H1 (cell line): ENCODE data around the gene DAZAP1. TPM values are rescaled to one million over a fixed set of nuclear protein-coding genes. Genes with fewer than 3 reads are reported as not detected.

Experiments used
- CTCF ChIA-PET: fragments of 300-600 bp; sonication (Branson Sonifier 250); formaldehyde crosslinking; loops from one replicate; lab custom pipeline; 2021; ENCODE audit not compliant: partially characterized antibody; lab: Charles Lee
- POLR2A ChIA-PET: fragments of 300-600 bp; sonication (Branson Sonifier 250); formaldehyde crosslinking; loops from one replicate; lab custom pipeline; 2021; ENCODE audit warnings: inconsistent platforms; ENCODE audit not compliant: partially characterized antibody; lab: Charles Lee
- DNase-seq, 2 experiments: peaks; one replicate each; pipeline versions ENCODE4 v3.0.0 to v3.0.0-alpha.2; 2010 to 2022; ENCODE audit warnings: low spot score in 2 of 2, low read depth in 1 of 2, mixed read lengths in 1 of 2
- FAIRE-seq: peaks from 2 replicates; lab custom pipeline; 2011; peaks lifted over from hg19 to GRCh38; lab: Jason Lieb, UNC
- H2AFZ ChIP-seq: 2 replicates; pipeline ENCODE4 v1.8.1; 2012; ENCODE audit warnings: low read length, inconsistent platforms
- H2AK5ac ChIP-seq: 2 replicates; pipeline ENCODE4 v1.6.1; 2013; ENCODE audit warnings: low read depth, low read length
- H2BK120ac ChIP-seq: replicated peaks from 2 replicates; pipeline ENCODE3; 2013; ENCODE audit warnings: low read depth, low read length, inconsistent platforms
- H2BK12ac ChIP-seq: 2 replicates; pipeline ENCODE4 v1.6.1; 2013; ENCODE audit warnings: low read depth, low read length
- H2BK15ac ChIP-seq: 2 replicates; pipeline ENCODE4 v1.6.1; 2013; ENCODE audit warnings: low read length
- H2BK20ac ChIP-seq: 2 replicates; pipeline ENCODE4 v1.6.1; 2013; ENCODE audit warnings: low read length
- H2BK5ac ChIP-seq: 2 replicates; pipeline ENCODE4 v1.6.1; 2013; ENCODE audit warnings: low read depth, low read length
- H3K14ac ChIP-seq: 2 replicates; pipeline ENCODE4 v1.6.1; 2013; ENCODE audit warnings: inconsistent platforms; ENCODE audit not compliant: insufficient read length
- H3K18ac ChIP-seq: 2 replicates; pipeline ENCODE4 v1.6.1; 2013; ENCODE audit warnings: low read length; ENCODE audit errors: extremely low read depth
- H3K23ac ChIP-seq: 2 replicates; pipeline ENCODE4 v1.6.1; 2013; ENCODE audit warnings: inconsistent platforms; ENCODE audit not compliant: insufficient read length
- H3K23me2 ChIP-seq: 2 replicates; pipeline ENCODE4 v1.6.1; 2013; ENCODE audit warnings: low read depth, low read length
- H3K27ac ChIP-seq: 2 replicates; pipeline ENCODE4 v1.6.1; 2011; ENCODE audit warnings: low read depth, low read length, inconsistent platforms
- H3K27me3 ChIP-seq, 4 experiments: replicated peaks in 1 of 4; 1 replicate in 1 of 4; 2 replicates in 3 of 4; pipeline versions ENCODE4 v1.6.1 to v1.8.1; 2011 to 2013; ENCODE audit warnings: low read length in 3 of 4, mild to moderate bottlenecking in 3 of 4, inconsistent platforms in 2 of 4, mixed read lengths in 2 of 4, moderate library complexity in 1 of 4; ENCODE audit not compliant: control insufficient read depth in 3 of 4, insufficient read depth in 3 of 4; ENCODE audit errors: extremely low read depth in 1 of 4
- H3K36me3 ChIP-seq, 4 experiments: 2 replicates each; pipeline versions ENCODE4 v1.6.1 to v1.8.1; 2011 to 2013; ENCODE audit warnings: mild to moderate bottlenecking in 4 of 4, low read length in 3 of 4, moderate library complexity in 2 of 4, control low read depth in 1 of 4, inconsistent platforms in 1 of 4; ENCODE audit not compliant: insufficient read depth in 4 of 4, control insufficient read depth in 2 of 4
- H3K4ac ChIP-seq: replicated peaks from 2 replicates; pipeline ENCODE3; 2013; ENCODE audit warnings: low read length, low read depth, mixed read lengths, inconsistent platforms; ENCODE audit not compliant: insufficient read length
- H3K4me1 ChIP-seq, 4 experiments: replicated peaks in 1 of 4; 1 replicate in 1 of 4; 2 replicates in 3 of 4; pipeline versions ENCODE4 v1.6.1 to v1.8.1; 2011 to 2013; ENCODE audit warnings: low read length in 3 of 4, inconsistent platforms in 2 of 4, mixed read lengths in 1 of 4; ENCODE audit not compliant: insufficient read depth in 4 of 4, control insufficient read depth in 3 of 4
- H3K4me2 ChIP-seq, 2 experiments: 2 replicates each; pipeline versions ENCODE4 v1.6.1 to v1.8.1; 2011 to 2013; ENCODE audit warnings: low read depth in 2 of 2, low read length in 2 of 2, control low read depth in 1 of 2, inconsistent platforms in 1 of 2, mild to moderate bottlenecking in 1 of 2; ENCODE audit not compliant: insufficient read depth in 1 of 2
- H3K4me3 ChIP-seq, 4 experiments: fragments of 200-600, 300-600 bp in 1 of 4; sonication (generic), shearing (Covaris generic), sonication (Bioruptor Twin) in 1 of 4; 2 replicates each; pipeline versions ENCODE4 v1.5.1 to v1.8.1; 2011 to 2016; ENCODE audit warnings: low read length in 4 of 4, low read depth in 3 of 4, control low read depth in 2 of 4, inconsistent platforms in 2 of 4, mild to moderate bottlenecking in 2 of 4, mixed read lengths in 1 of 4, moderate library complexity in 1 of 4; ENCODE audit not compliant: insufficient read depth in 2 of 4; ENCODE audit errors: extremely low read depth in 1 of 4
- H3K56ac ChIP-seq: replicated peaks from 2 replicates; pipeline ENCODE3; 2013; ENCODE audit warnings: low read depth, mild to moderate bottlenecking, mixed read lengths, low read length, inconsistent platforms; ENCODE audit not compliant: insufficient read length
- H3K79me1 ChIP-seq: 2 replicates; pipeline ENCODE4 v1.6.1; 2013; ENCODE audit warnings: low read depth, low read length, control low read depth
- H3K79me2 ChIP-seq, 2 experiments: 2 replicates each; pipeline versions ENCODE4 v1.6.1 to v1.8.1; 2012 to 2013; ENCODE audit warnings: low read length in 2 of 2, mild to moderate bottlenecking in 2 of 2, inconsistent platforms in 1 of 2; ENCODE audit not compliant: insufficient read depth in 2 of 2, control insufficient read depth in 1 of 2
- H3K9ac ChIP-seq, 4 experiments: replicated peaks in 1 of 4; 1 replicate in 1 of 4; 2 replicates in 3 of 4; pipeline versions ENCODE4 v1.6.1 to v1.8.1; 2011 to 2013; ENCODE audit warnings: low read depth in 3 of 4, low read length in 3 of 4, control low read depth in 2 of 4, mild to moderate bottlenecking in 2 of 4, moderate library complexity in 2 of 4, inconsistent platforms in 1 of 4; ENCODE audit errors: extremely low read depth in 1 of 4
- H3K9me3 ChIP-seq, 2 experiments: 2 replicates each; pipeline versions ENCODE4 v1.6.1 to v1.8.1; 2012 to 2013; ENCODE audit warnings: mild to moderate bottlenecking in 2 of 2, moderate library complexity in 2 of 2, control low read depth in 1 of 2, inconsistent platforms in 1 of 2, low read depth in 1 of 2, low read length in 1 of 2, mixed read lengths in 1 of 2; ENCODE audit not compliant: insufficient read depth in 2 of 2
- H4K20me1 ChIP-seq, 2 experiments: replicated peaks in 1 of 2; 2 replicates each; pipeline versions ENCODE3 to v1.8.1; 2011 to 2013; ENCODE audit warnings: inconsistent platforms in 2 of 2, low read length in 2 of 2, mild to moderate bottlenecking in 1 of 2; ENCODE audit not compliant: insufficient read depth in 2 of 2, control insufficient read depth in 1 of 2
- H4K5ac ChIP-seq: 2 replicates; pipeline ENCODE4 v1.6.1; 2013; ENCODE audit warnings: low read length, low read depth, mixed read lengths, inconsistent platforms; ENCODE audit not compliant: insufficient read length
- H4K8ac ChIP-seq: 2 replicates; pipeline ENCODE4 v1.8.0; 2013; ENCODE audit warnings: mild to moderate bottlenecking, moderate library complexity, low read length, inconsistent platforms; ENCODE audit not compliant: insufficient read depth; ENCODE audit errors: extremely low read depth
- H4K91ac ChIP-seq: replicated peaks from 2 replicates; pipeline ENCODE3; 2013; ENCODE audit warnings: low read length, mixed read lengths, inconsistent platforms; ENCODE audit not compliant: insufficient read length
- BCL11A ChIP-seq, 2 experiments: IDR thresholded peaks; one replicate each; pipeline ENCODE4 v1.6.1; 2011; ENCODE audit warnings: low read depth in 2 of 2, low read length in 2 of 2, mild to moderate bottlenecking in 2 of 2
- BRCA1 ChIP-seq: IDR thresholded peaks from 2 replicates; pipeline ENCODE4 v1.6.1; 2012; ENCODE audit warnings: low read depth, low read length, improper control_type of control experiment
- CTBP2 ChIP-seq: IDR thresholded peaks from 2 replicates; pipeline ENCODE4 v1.7.0; 2011; ENCODE audit warnings: borderline replicate concordance, mild to moderate bottlenecking, moderate library complexity, mixed read lengths, low read length; ENCODE audit not compliant: insufficient read depth, insufficient read length
- EP300 ChIP-seq, 2 experiments: IDR thresholded peaks; 1 replicate in 1 of 2; 2 replicates in 1 of 2; pipeline ENCODE4 v1.6.1; 2011 to 2012; ENCODE audit warnings: low read depth in 2 of 2, low read length in 2 of 2, mild to moderate bottlenecking in 2 of 2, borderline replicate concordance in 1 of 2, inconsistent platforms in 1 of 2, moderate library complexity in 1 of 2
- KDM1A ChIP-seq: fragments of 200-600, 300-600 bp; sonication (generic); IDR thresholded peaks from 2 replicates; pipeline ENCODE4 v1.7.1; 2016; ENCODE audit warnings: mild to moderate bottlenecking, low read length, borderline replicate concordance
- NANOG ChIP-seq: IDR thresholded peaks from 2 replicates; pipeline ENCODE4 v1.6.1; 2011; ENCODE audit warnings: low read length, low read depth, mild to moderate bottlenecking, inconsistent platforms; ENCODE audit not compliant: insufficient read depth, poor library complexity, severe bottlenecking
- SRF ChIP-seq: IDR thresholded peaks from 2 replicates; pipeline ENCODE4 v1.6.1; 2011; ENCODE audit warnings: mild to moderate bottlenecking, low read depth, low read length, moderate library complexity
- SUZ12 ChIP-seq: fragments of 200-600 bp; sonication (generic); IDR thresholded peaks from 2 replicates; pipeline ENCODE4 v1.6.1; 2012; ENCODE audit warnings: mild to moderate bottlenecking, inconsistent platforms, low read length, moderate library complexity, mixed read lengths
- TAF1 ChIP-seq: IDR thresholded peaks from 2 replicates; pipeline ENCODE4 v1.6.1; 2011; ENCODE audit warnings: mild to moderate bottlenecking, low read depth, low read length
- TCF12 ChIP-seq: IDR thresholded peaks from 2 replicates; pipeline ENCODE4 v1.6.1; 2011; ENCODE audit warnings: low read depth, mild to moderate bottlenecking, low read length
- WGBS, 2 experiments: shearing (Covaris generic) in 1 of 2; methylation state at CpG; one replicate each; pipeline versions ENCODE4 v1.1.6 to v1.1.7; 2013 to 2015; ENCODE audit warnings: low lambda C conversion rate in 2 of 2, mixed read lengths in 2 of 2, inconsistent platforms in 1 of 2, low coverage in 1 of 2, missing lambda C conversion rate in 1 of 2; ENCODE audit not compliant: insufficient replicate concordance in 2 of 2, insufficient coverage in 1 of 2, insufficient read length in 1 of 2; ENCODE audit errors: extremely low coverage in 1 of 2, missing lambda C conversion rate in 1 of 2; 5-methylcytosine and 5-hydroxymethylcytosine counted together
- polyA plus RNA-seq, 7 experiments: library from polyadenylated mRNA; depleted of rRNA in 3 of 7; stranded (reverse) in 5 of 7; unstranded in 2 of 7; fragments of >200 nt in 5 of 7; fragments of 200-250 nt in 2 of 7; gene quantifications; 1 replicate in 5 of 7; 2 replicates in 1 of 7; 4 replicates in 1 of 7; pipeline versions ENCODE4 v1.2.1 to v1.2.3, GENCODE V29; 2011 to 2013; ENCODE audit warnings: missing spikeins in 2 of 7, mixed read lengths in 2 of 7
- total RNA-seq: library from RNA; stranded (reverse); fragmentation: NEBNext Ultra II Directional; extraction: Animal tissue kit (Norgen Biotek cat#: 25700); gene quantifications from 2 replicates; pipeline ENCODE4 v1.2.1, GENCODE V29; 2021
- TF ChIP-seq, protein P1 (sequence below): IDR thresholded peaks from 2 replicates; pipeline ENCODE4 v1.6.1; 2011; ENCODE audit warnings: low read length, improper control_type of control experiment

DAZAP1 gene
- total and polyA plus RNA-seq, 2 of the 8 experiments (the other 6 are each of a cell fraction or from before 2014, with no cell fraction given), result 79.6 to 341 TPM

GRCh38 chr19:1369214-1369805 lies 38.1 kb upstream of the DAZAP1 start:
- H2AK5ac ChIP-seq, result no peak overlapping the region
- no peak overlapping the region for H3K4me2 ChIP-seq
- no peak overlapping the region for H2BK20ac ChIP-seq
- H3K4me1 ChIP-seq, result no peaks in the 10 kb centered on the region
- 94% methylated on average over 17 of the region's 18 CpGs; no CpG with 5 or more reads in 1 of the 2 experiments for WGBS, 2 experiments
- no peak overlapping the region for H3K9ac ChIP-seq
- TF ChIP-seq EP300 (IDR thresholded peaks at IDR 0.05; ENCODE audit: borderline replicate concordance in 1 of 2, low read depth in 2 of 2, low read length in 2 of 2), result no peak
- no peak for TF ChIP-seq SUZ12
- no peak for TF ChIP-seq TCF12
- TF ChIP-seq BCL11A (IDR thresholded peaks at IDR 0.05; ENCODE audit: low read depth in 2 of 2, low read length in 2 of 2), result no peak
- no peak for TF ChIP-seq SRF
- no peak for TF ChIP-seq TAF1
- TF ChIP-seq BRCA1, result no peak
- TF ChIP-seq, protein P1, sequence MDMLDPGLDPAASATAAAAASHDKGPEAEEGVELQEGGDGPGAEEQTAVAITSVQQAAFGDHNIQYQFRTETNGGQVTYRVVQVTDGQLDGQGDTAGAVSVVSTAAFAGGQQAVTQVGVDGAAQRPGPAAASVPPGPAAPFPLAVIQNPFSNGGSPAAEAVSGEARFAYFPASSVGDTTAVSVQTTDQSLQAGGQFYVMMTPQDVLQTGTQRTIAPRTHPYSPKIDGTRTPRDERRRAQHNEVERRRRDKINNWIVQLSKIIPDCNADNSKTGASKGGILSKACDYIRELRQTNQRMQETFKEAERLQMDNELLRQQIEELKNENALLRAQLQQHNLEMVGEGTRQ, result no peak
- TF ChIP-seq KDM1A, result no peak
- no peak for TF ChIP-seq CTBP2
- no peak for TF ChIP-seq NANOG
- no peak overlapping the region for H3K23ac ChIP-seq
- H4K20me1 ChIP-seq, result peaks cover 0 to 19% of the 10 kb centered on the region in 2 experiments
- H3K4ac ChIP-seq, result no peak overlapping the region
- H2BK120ac ChIP-seq, result no peak overlapping the region
- H3K56ac ChIP-seq, result no peak overlapping the region
- no peak overlapping the region for H3K4me3 ChIP-seq
- H3K14ac ChIP-seq, result no peak overlapping the region
- ChIA-PET POLR2A (interaction anchor here (0.8 to 2.8 kb wide), 4 partner anchors 9 to 100 kb away, joined by 3 to 10 read pairs (median 8); partner anchors contain the start of genes CIRBP and NDUFS7), CTCF (interaction anchor here (0.8 to 2.3 kb wide), 5 partner anchors 9 to 90 kb away, joined by 3 to 12 read pairs (median 4); no protein-coding TSS in a partner anchor)
- H3K27me3 ChIP-seq, result no peaks in the 10 kb centered on the region
- peaks cover 21 to 62% (median 46%) of the 10 kb centered on the region in 4 experiments for H3K36me3 ChIP-seq
- H2BK15ac ChIP-seq, result no peak overlapping the region
- H3K9me3 ChIP-seq, result no peaks in the 10 kb centered on the region
- no peak for FAIRE-seq
- H4K5ac ChIP-seq, result no peak overlapping the region
- no peak overlapping the region for H2BK5ac ChIP-seq
- DNase-seq, result no peak
- no peak overlapping the region for H4K8ac ChIP-seq
- no peak overlapping the region for H2AFZ ChIP-seq
- no peak overlapping the region for H3K18ac ChIP-seq
- no peak overlapping the region for H3K27ac ChIP-seq
- H4K91ac ChIP-seq, result no peak overlapping the region
- H2BK12ac ChIP-seq, result no peak overlapping the region
- peaks cover 4% of the 10 kb centered on the region; the same call in 1 of the 2 replicates for H3K79me1 ChIP-seq
- H3K23me2 ChIP-seq, result no peaks in the 10 kb centered on the region
- H3K79me2 ChIP-seq, result no peaks in the 10 kb centered on the region; a peak in 1 of 4 replicates
